GM19238 (cell line): ENCODE results near the gene GFRA4.
"Not testable (repeated sequence)": the region's sequence is repeated elsewhere in the genome, so short reads cannot be mapped to it uniquely, and the experiment has no call there.

ENCODE experiments used
- DNase-seq: peaks from one replicate; pipeline ENCODE4 v3.0.0; 2011; ENCODE audit warnings: low spot score; ENCODE audit not compliant: insufficient read length

Gene GFRA4

GRCh38 chr20:3621111-3621510 lies 42.1 kb downstream of the GFRA4 start:
- DNase-seq, result no peak

DNA sequence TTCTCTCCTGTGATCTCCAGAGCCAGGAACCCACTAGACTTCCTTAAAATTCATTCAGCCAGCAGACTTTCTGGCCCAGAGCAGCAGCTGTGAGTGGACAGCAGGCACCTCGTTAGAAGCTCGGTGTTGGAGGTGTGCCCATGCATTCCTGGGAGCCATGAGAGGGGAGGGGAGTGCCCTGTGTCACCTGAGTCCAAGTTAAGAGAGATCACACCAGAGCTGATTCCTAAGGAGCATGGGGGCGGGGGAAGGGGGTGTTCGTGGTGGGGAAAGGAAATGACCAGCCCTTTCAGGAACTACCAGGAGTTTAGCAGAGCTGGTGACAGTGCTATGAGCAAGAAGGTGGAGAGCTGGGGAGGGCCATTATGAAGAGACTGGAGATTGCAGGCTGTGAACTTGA lies 46.9 kb downstream of the GFRA4 start:
- DNase-seq, result no peak

DNA sequence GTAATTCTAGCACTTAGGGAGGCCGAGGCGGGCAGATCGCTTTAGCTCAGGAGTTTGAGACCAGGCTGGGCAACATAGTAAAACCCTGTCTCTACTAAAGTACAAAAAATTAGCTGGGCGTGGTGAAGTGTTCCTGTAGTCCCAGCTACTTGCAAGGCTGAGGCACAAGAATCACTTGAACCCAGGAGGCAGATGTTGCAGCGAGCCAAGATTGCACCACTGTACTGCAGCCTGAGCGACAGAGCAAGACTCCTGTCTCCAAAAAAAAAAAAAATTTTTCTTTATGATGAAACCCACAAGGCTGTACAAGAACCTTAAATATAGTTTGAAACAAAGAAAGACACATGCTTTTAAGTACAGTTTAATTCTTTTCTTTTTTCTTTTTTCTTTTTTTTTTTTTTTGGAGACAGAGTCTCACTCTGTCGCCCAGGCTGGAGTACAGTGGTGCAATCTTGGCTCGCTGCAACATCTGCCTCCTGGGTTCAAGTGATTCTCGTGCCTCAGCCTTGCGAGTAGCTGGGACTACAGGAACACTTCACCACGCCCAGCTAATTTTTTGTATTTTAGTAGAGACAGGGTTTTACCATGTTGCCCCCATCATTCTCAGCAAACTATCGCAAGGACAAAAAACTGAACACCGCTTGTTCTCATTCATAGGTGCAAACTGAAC lies 47.9 kb downstream of the GFRA4 start:
- DNase-seq, result not testable (repeated sequence)

GRCh38 chr20:3614466-3614865 lies 48.7 kb downstream of the GFRA4 start:
- DNase-seq, result no peak

DNA sequence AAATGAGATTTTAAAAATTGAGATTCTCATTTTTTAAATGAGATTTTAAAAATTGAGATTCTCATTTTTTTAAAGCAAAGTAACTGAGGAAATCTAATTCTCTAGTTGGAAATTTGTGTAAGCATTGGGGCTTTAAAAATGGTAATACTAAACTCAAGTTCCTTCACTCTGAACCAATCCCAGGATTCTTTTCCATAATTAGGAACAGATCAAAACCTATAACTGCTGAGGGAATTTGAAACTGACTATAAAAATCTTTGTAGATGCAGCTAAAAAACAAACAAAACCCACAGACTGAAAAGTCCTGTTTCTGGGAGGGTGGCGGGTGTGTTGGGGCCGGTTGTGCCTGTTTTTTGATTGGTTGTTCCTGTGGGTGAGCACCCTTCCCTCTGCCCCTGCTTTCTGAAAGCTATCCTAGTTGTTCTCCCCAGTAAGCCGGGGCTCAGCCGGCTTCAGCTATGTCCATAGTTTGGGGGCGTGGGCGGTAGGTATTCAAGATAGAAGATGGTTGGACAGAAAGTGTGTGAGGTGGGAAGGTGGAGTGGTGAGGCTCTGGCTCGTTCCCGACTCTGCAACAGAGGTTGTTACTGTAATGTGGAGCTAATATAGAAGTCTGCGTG lies 49.3 kb downstream of the GFRA4 start:
- DNase-seq, result no peak

GRCh38 chr20:3612795-3613572 lies 50.2 kb downstream of the GFRA4 start:
- DNase-seq, result no peak

- no peak for DNase-seq
These were observed 51.3 kb downstream of the GFRA4 start for GRCh38 chr20:3611901-3612300.
